Calu3 (cell line): ENCODE data around the gene SPATA45. TPM values are rescaled to one million over a fixed set of nuclear protein-coding genes. Genes with fewer than 3 reads are reported as not detected.
"Not testable (repeated sequence)": the region's sequence is repeated elsewhere in the genome, so short reads cannot be mapped to it uniquely, and the experiment has no call there.

Experiments used
- BruUV-seq: library from RNA; stranded (reverse); fragments of 400-500 nt; replicated peaks from 2 replicates; lab custom pipeline; 2021; lab: Mats Ljungman, UMichigan
- CTCF ChIA-PET: fragments of 300-600 bp; sonication (Branson Sonifier 250); formaldehyde crosslinking; loops from one replicate; lab custom pipeline; 2022; ENCODE audit warnings: antibody characterized with exemption; lab: Charles Lee
- DNase-seq: peaks from one replicate; pipeline ENCODE4 v3.0.0; 2022
- H3K27ac Mint-ChIP-seq: one replicate; pipeline ENCODE4 v1.8.0; 2022; ENCODE audit warnings: mixed read lengths; ENCODE audit not compliant: unreplicated experiment
- H3K27me3 Mint-ChIP-seq: one replicate; pipeline ENCODE4 v1.8.0; 2022; ENCODE audit warnings: mixed read lengths; ENCODE audit not compliant: unreplicated experiment
- H3K36me3 Mint-ChIP-seq: one replicate; pipeline ENCODE4 v1.8.0; 2022; ENCODE audit warnings: mild to moderate bottlenecking, moderate library complexity, mixed read lengths; ENCODE audit not compliant: insufficient read depth, unreplicated experiment
- H3K4me1 Mint-ChIP-seq: one replicate; pipeline ENCODE4 v1.8.0; 2022; ENCODE audit warnings: mild to moderate bottlenecking, low read depth, mixed read lengths; ENCODE audit not compliant: unreplicated experiment
- H3K4me3 Mint-ChIP-seq: one replicate; pipeline ENCODE4 v1.8.0; 2022; ENCODE audit warnings: mild to moderate bottlenecking, low read depth, moderate library complexity, mixed read lengths; ENCODE audit not compliant: unreplicated experiment
- H3K9me3 Mint-ChIP-seq: one replicate; pipeline ENCODE4 v1.8.0; 2022; ENCODE audit warnings: low read depth, mixed read lengths; ENCODE audit not compliant: unreplicated experiment
- intact Hi-C: fragments of 100-400 bp; cut with micrococcal nuclease; formaldehyde crosslinking; loops from one replicate; pipeline ENCODE4 v1.10.0; 2022; ENCODE audit not compliant: unreplicated experiment
- total RNA-seq: library from RNA; stranded (reverse); gene quantifications from 2 replicates; pipeline ENCODE4 v1.2.3, GENCODE V29; 2022
- TF ChIP-seq, protein P1 (sequence below): fragments of 200-600 bp; IDR thresholded peaks from one replicate; pipeline ENCODE4 v1.8.0; 2022; ENCODE audit warnings: antibody characterized with exemption; ENCODE audit not compliant: unreplicated experiment

The SPATA45 gene
- total RNA-seq, 1 experiment from 2014 or later: 0.80 TPM

DNA sequence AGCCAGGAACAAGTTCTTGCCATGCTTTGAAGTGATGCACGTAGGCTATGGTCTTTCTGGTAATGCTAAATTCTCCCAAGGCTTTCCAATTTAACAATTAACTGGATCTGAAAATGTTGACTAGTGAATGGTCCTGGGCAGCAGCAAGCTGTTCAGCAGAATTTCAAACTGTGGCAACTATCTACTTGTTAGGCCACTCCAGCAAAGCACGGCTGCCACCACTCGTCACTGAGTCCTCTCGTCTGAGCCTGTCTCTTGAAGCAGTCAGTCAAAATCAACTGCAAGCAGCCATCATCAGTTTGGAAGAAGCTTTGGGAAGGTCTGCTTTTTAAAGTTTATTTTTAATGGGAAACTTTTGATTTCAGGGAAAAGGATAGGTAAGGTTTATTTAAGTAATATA is 16.8 kb upstream of the SPATA45 start:
- CTCF ChIA-PET: no interaction called here
- no peaks in the 10 kb centered on the region for H3K4me1 Mint-ChIP-seq
- TF ChIP-seq, protein P1, sequence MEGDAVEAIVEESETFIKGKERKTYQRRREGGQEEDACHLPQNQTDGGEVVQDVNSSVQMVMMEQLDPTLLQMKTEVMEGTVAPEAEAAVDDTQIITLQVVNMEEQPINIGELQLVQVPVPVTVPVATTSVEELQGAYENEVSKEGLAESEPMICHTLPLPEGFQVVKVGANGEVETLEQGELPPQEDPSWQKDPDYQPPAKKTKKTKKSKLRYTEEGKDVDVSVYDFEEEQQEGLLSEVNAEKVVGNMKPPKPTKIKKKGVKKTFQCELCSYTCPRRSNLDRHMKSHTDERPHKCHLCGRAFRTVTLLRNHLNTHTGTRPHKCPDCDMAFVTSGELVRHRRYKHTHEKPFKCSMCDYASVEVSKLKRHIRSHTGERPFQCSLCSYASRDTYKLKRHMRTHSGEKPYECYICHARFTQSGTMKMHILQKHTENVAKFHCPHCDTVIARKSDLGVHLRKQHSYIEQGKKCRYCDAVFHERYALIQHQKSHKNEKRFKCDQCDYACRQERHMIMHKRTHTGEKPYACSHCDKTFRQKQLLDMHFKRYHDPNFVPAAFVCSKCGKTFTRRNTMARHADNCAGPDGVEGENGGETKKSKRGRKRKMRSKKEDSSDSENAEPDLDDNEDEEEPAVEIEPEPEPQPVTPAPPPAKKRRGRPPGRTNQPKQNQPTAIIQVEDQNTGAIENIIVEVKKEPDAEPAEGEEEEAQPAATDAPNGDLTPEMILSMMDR: no peak
- H3K4me3 Mint-ChIP-seq: no peak overlapping the region
- no peak for DNase-seq
- peaks cover 31% of the 10 kb centered on the region for H3K36me3 Mint-ChIP-seq
- intact Hi-C loops: no loop called here
- no peak overlapping the region for H3K27ac Mint-ChIP-seq
- no peaks in the 10 kb centered on the region for H3K9me3 Mint-ChIP-seq
- no peaks in the 10 kb centered on the region for H3K27me3 Mint-ChIP-seq
- no TSS peak for BruUV-seq

DNA sequence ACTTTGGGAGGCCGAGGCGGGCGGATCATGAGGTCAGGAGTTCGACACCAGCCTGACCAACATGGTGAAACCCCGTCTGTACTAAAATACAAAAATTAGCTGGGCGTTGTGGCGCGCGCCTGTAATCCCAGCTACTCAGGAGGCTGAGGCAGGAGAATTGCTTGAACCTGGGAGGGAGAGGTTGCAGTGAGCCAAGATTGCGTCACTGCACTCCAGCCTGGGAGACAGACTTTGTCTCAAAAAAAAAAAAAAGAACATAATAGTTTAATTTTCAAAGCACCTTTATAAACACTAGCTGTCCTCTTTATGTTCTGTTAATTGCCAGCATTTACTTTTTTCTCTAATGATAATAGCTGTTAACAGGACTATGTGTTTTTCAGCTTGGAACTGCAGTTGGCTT is 15.9 kb upstream of the SPATA45 start:
- H3K4me3 Mint-ChIP-seq, H3K27me3 Mint-ChIP-seq, BruUV-seq, H3K4me1 Mint-ChIP-seq, DNase-seq, intact Hi-C loops, H3K9me3 Mint-ChIP-seq, H3K27ac Mint-ChIP-seq: not testable (repeated sequence)
- peaks cover 39% of the 10 kb centered on the region for H3K36me3 Mint-ChIP-seq
- CTCF ChIA-PET: interaction anchor here (0.7 kb wide), 1 partner anchor 799 kb away, joined by 3 read pairs; no protein-coding TSS in a partner anchor

DNA sequence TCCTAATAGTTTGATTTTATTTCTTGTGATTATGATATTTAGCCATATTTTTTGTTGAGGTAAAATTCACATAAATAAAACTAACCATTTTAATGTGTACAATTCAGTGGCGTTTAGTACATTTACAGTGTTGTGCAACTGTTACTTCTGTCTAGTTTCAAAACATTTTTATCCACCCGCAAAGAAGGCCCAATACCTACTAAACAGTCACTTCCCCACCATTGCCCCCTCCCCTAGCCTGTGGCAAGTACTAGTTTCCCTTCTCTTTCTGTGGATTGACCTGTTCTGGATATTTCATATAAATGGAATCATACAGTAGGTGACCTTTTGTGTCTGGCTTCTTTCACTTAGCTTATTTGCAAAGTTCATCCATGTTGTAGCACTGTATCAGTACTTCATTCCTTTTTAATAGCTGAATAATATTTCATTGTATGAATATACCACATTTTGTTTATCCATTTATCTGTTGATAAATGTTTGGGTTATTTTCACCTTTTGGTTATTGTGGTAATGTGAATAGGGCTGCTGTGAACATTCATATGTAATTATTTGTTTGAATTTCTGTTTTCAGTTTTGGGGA is 14.8 kb upstream of the SPATA45 start:
- BruUV-seq: TSS peak; percentile 0
- Mint-ChIP-seq H3K27ac (no peak overlapping the region), H3K4me1 (no peaks in the 10 kb centered on the region), H3K9me3 (no peaks in the 10 kb centered on the region), H3K4me3 (no peak overlapping the region), H3K36me3 (peaks cover 51% of the 10 kb centered on the region), H3K27me3 (no peaks in the 10 kb centered on the region)
- intact Hi-C loops: no loop called here
- no peak for DNase-seq
- CTCF ChIA-PET: no interaction called here
- TF ChIP-seq, protein P1: no peak

DNA sequence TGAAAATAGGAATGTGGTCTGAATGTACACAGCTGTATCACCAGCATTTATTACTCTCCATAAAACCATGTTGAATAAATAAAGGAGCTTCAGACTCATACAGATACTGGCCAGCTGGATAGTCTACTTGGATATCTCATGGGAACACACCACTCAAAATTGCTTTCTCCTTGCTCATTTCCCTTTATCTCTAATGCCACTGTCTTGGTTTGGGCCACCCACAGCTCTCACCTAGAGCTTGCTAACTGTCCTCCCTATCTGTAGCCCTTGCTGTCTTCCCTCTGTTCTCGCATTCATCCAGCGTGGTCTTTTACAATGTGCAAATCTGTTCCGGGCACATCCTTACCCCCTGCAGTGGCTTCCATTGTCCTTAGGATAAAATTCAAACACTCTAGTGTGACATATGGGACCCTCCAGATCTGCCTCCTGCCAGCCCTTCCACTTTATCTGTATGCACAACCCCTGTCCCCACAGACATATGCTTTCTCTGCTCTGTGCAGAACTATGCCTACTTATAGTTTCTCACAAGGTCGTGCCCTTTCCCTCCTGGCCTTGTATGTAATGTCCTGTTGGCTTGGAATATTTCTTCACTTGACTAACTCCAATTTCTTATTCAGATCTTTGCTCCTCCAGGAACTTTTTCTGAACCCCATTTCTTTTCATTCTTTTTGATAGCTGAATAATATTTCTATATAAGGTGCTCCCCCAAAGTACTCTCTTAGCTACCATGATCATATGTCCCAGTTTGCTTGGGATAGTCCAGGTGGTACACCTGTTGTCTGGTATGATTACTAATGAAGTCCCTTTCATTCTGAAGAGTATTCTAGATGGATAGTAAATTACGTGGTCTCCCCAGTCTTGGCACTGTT is 13.5 kb upstream of the SPATA45 start:
- H3K9me3 Mint-ChIP-seq: no peaks in the 10 kb centered on the region
- peaks cover under 1% of the 10 kb centered on the region for H3K4me1 Mint-ChIP-seq
- no peak overlapping the region for H3K4me3 Mint-ChIP-seq
- no peaks in the 10 kb centered on the region for H3K27me3 Mint-ChIP-seq
- TF ChIP-seq, protein P1: no peak
- CTCF ChIA-PET: interaction anchor here (1.1 kb wide), 1 partner anchor 28 kb away, joined by 4 read pairs; no protein-coding TSS in a partner anchor
- TSS peak; percentile 10 for BruUV-seq
- intact Hi-C loops: no loop called here
- H3K27ac Mint-ChIP-seq: no peak overlapping the region
- no peak for DNase-seq
- peaks cover 44% of the 10 kb centered on the region for H3K36me3 Mint-ChIP-seq
